Measurements from ENCODE around the gene NMU.
"Not testable (repeated sequence)": the region's sequence is repeated elsewhere in the genome, so short reads cannot be mapped to it uniquely, and the experiment has no call there.

NMU gene

GRCh38 chr4:55635741-55636655 is at the start of gene NMU:
Gene NMU (minus strand): TSS chr4:55636298. CDS start chr4:55636192, 106 bp downstream.
- DNase-seq (ENCODE audit: low spot score): no peak

- DNase-seq (ENCODE audit: low spot score): no peak
These were observed 48.2 kb upstream of the NMU start for GRCh38 chr4:55684276-55684675.

GRCh38 chr4:55682797-55683196 is 46.7 kb upstream of the NMU start:
- DNase-seq (ENCODE audit: low spot score): not testable (repeated sequence)

GRCh38 chr4:55682295-55682694 is 46.2 kb upstream of the NMU start:
- DNase-seq (ENCODE audit: low spot score): no peak

GRCh38 chr4:55681430-55681829 is 45.3 kb upstream of the NMU start:
- DNase-seq (ENCODE audit: low spot score): no peak

- DNase-seq (ENCODE audit: low spot score): peak; percentile 9
These were observed 39.2 kb upstream of the NMU start for GRCh38 chr4:55675196-55675793.

GRCh38 chr4:55673424-55673823 is 37.3 kb upstream of the NMU start:
- no peak for DNase-seq (ENCODE audit: low spot score)

GRCh38 chr4:55671667-55672066 is 35.6 kb upstream of the NMU start:
- no peak for DNase-seq (ENCODE audit: low spot score)

GRCh38 chr4:55670695-55671094 is 34.6 kb upstream of the NMU start:
- no peak for DNase-seq (ENCODE audit: low spot score)

GRCh38 chr4:55668449-55668848 is 32.4 kb upstream of the NMU start:
- no peak for DNase-seq (ENCODE audit: low spot score)

GRCh38 chr4:55666535-55666934 is 30.4 kb upstream of the NMU start:
- DNase-seq (ENCODE audit: low spot score): no peak

- no peak for DNase-seq (ENCODE audit: low spot score)
These were observed 27.0 kb upstream of the NMU start for GRCh38 chr4:55663145-55663544.

- DNase-seq (ENCODE audit: low spot score): no peak
These were observed 25.4 kb upstream of the NMU start for GRCh38 chr4:55661398-55662056.

- no peak for DNase-seq (ENCODE audit: low spot score)
These were observed 22.6 kb upstream of the NMU start for GRCh38 chr4:55658657-55659056.

- DNase-seq (ENCODE audit: low spot score): no peak
These were observed 18.0 kb upstream of the NMU start for GRCh38 chr4:55654131-55654530.

- DNase-seq (ENCODE audit: low spot score): no peak
These were observed 14.4 kb upstream of the NMU start for GRCh38 chr4:55650483-55650882.

GRCh38 chr4:55637272-55637820 is 1.2 kb upstream of the NMU start:
- no peak for DNase-seq (ENCODE audit: low spot score)

- no peak for DNase-seq (ENCODE audit: low spot score)
These were observed 530 bp upstream of the NMU start for GRCh38 chr4:55636656-55636999.

- peak; percentile 7 for DNase-seq (ENCODE audit: low spot score)
These were observed 816 bp downstream of the NMU start for GRCh38 chr4:55635282-55635681.

- peak; percentile 28 for DNase-seq (ENCODE audit: low spot score)
These were observed 1.5 kb downstream of the NMU start for GRCh38 chr4:55634417-55635128.

GRCh38 chr4:55633903-55634302 is 2.2 kb downstream of the NMU start:
- DNase-seq (ENCODE audit: low spot score): no peak

GRCh38 chr4:55625835-55626234 is 10.3 kb downstream of the NMU start:
- DNase-seq (ENCODE audit: low spot score): no peak
